Gastrocnemius medialis (tissue), 4 donors: Measurements from ENCODE around the gene APOL2.
"Not testable (repeated sequence)": the region's sequence is repeated elsewhere in the genome, so short reads cannot be mapped to it uniquely, and the experiment has no call there.

ENCODE experiments used
- CTCF ChIP-seq, 5 experiments: fragments of 450-650 bp in 3 of 5; fragments of 200-600 bp in 2 of 5; sonication (generic) in 2 of 5; IDR thresholded peaks in 4 of 5; conservative IDR thresholded peaks in 1 of 5; 1 replicate in 4 of 5; 2 replicates in 1 of 5; pipeline ENCODE4 v1.5.1; 2016 to 2019; ENCODE audit warnings: antibody characterized with exemption in 5 of 5, mild to moderate bottlenecking in 3 of 5, moderate library complexity in 3 of 5
- POLR2A ChIP-seq, 2 donors: fragments of 450-650 bp; IDR thresholded peaks; one replicate each; pipeline ENCODE4 v1.6.1; 2017; ENCODE audit warnings: antibody characterized with exemption in 2 of 2, mild to moderate bottlenecking in 2 of 2, moderate library complexity in 2 of 2

GRCh38 chr22:36271951-36272350 lies 32.6 kb upstream of the APOL2 start:
- not testable (repeated sequence) for TF ChIP-seq CTCF (IDR thresholded peaks at IDR 0.05 in 4 of 5, conservative IDR thresholded peaks at IDR 0.05 in 1 of 5); POLR2A (IDR thresholded peaks at IDR 0.05)
